HT-29 (cell line): ENCODE results near the gene SNRNP25. TPM values are rescaled to one million over a fixed set of nuclear protein-coding genes. Genes with fewer than 3 reads are reported as not detected.
A peak's percentile ranks its signal among the peaks of the same experiment; 100 is the strongest.

ENCODE experiments used
- DNase-seq: peaks from one replicate; pipeline ENCODE4 v3.0.0-alpha.2; 2015; ENCODE audit warnings: low spot score
- small RNA-seq: library from RNA; depleted of rRNA; stranded (forward); fragments of <200 nt; gene quantifications from one replicate; pipeline ENCODE3, GENCODE V24; 2014
- total RNA-seq: library from RNA; depleted of rRNA; stranded (reverse); fragments of >200 nt; shearing (Covaris generic); gene quantifications from 2 replicates; pipeline ENCODE4 v1.2.3, GENCODE V29; 2014; rRNA removed

SNRNP25 gene
- total RNA-seq, 1 experiment from 2014 or later = 67.5 TPM

GRCh38 chr16:101586-101985 lies 48.0 kb downstream of the SNRNP25 start:
- DNase-seq = no peak

- DNase-seq = no peak
Measured at GRCh38 chr16:102060-102855, 48.6 kb downstream of the SNRNP25 start.

DNA sequence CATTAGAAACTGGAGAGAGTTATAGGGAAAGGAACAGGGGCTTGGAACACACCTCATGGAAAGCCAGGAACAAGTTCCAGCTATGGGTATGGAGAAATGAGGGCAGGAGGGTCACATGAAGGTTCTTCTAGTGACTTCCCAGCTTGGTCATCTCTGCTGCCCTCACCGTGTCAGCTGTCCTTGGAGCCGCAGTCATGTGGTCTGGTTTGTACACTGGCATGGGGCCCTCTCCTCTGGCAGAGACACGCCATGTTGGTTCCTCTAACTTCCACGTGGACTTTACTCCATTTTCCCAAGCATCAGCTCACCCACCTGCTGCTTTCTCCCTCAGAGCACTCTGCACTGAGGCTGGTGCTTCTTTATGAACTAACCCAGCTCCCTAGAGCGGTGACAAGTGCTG lies 50.7 kb downstream of the SNRNP25 start:
- DNase-seq = no peak

DNA sequence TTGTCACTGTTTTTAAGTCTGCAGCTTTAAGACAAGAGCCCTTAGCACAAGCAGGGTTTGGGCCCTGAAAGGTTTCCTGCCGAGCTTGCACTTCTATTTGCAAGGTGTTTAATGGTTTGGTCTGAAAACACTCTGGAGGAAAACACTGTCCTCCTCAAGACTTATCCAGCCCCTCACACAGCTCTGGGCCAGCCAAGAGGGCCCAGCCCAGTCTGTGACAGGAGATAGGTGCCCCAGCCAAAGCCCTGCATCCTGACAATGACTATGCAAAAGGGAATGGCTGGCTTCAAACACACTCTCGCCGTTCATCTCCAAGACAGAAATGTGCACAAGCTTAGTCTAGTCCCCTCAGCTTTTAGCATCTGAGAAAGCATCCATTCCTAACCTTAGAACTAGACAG lies 51.3 kb downstream of the SNRNP25 start:
- DNase-seq = no peak

DNA sequence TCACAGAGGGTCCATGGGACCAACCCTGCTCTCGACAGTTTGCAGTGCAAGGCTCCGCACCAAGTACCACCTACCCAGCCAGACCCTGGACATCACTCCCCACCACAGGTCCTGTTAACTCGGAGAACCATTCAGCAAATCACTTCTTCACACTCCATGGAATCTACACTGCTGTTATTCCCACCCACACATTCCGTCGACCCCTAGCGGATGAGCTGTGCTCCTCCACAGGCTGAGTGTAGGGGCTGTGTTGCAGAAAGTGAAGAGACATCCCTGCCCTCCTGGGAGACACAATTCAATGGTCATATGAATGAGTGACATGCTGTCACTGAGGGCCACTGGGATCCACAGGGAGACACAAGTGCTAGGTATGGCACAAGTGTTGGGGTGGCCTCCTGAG lies 51.9 kb downstream of the SNRNP25 start:
- no peak for DNase-seq

- DNase-seq = peak; percentile 76
Measured at GRCh38 chr16:106623-107324, 53.1 kb downstream of the SNRNP25 start.

Small RNA genes lying within 50 kb of the gene (small RNA-seq; reads per million reads assigned to genes)
- gene MIR6859-4 (not detected), gene Z69720.2 (0.29 reads per million)

Other genes with a start within 250 kb of the SNRNP25 start
- gene POLR3K, start 220 bp upstream of the SNRNP25 start, total RNA-seq = 19.8 and 26.8 TPM in 2 replicates
- 265 and 291 TPM in 2 replicates for gene RHBDF1, start 18.8 kb downstream of the SNRNP25 start, total RNA-seq
- gene MPG, start 24.4 kb downstream of the SNRNP25 start, total RNA-seq = 332 and 334 TPM in 2 replicates
- gene NPRL3, start 84.8 kb downstream of the SNRNP25 start, total RNA-seq = 15.3 and 19.4 TPM in 2 replicates
- not detected in 2 replicates for gene HBZ, start 98.8 kb downstream of the SNRNP25 start, total RNA-seq
- not detected in 2 replicates for gene HBM, start 112.2 kb downstream of the SNRNP25 start, total RNA-seq
- gene HBA2, start 119.0 kb downstream of the SNRNP25 start, total RNA-seq = not detected in 2 replicates
- gene HBA1, start 122.9 kb downstream of the SNRNP25 start, total RNA-seq = not detected in 2 replicates
- gene HBQ1, start 126.6 kb downstream of the SNRNP25 start, total RNA-seq = not detected in 2 replicates
- gene LUC7L, start 175.6 kb downstream of the SNRNP25 start, total RNA-seq = 46.2 and 48.6 TPM in 2 replicates
- gene FAM234A, start 181.0 kb downstream of the SNRNP25 start, total RNA-seq = 36.5 and 44.0 TPM in 2 replicates
- 0.41 and 0.55 TPM in 2 replicates for gene RGS11, start 222.1 kb downstream of the SNRNP25 start, total RNA-seq
- gene ARHGDIG, start 226.8 kb downstream of the SNRNP25 start, total RNA-seq = 33.1 and 52.0 TPM in 2 replicates
- 3.0 and 6.3 TPM in 2 replicates for gene PDIA2, start 229.3 kb downstream of the SNRNP25 start, total RNA-seq